HG02970 (cell line): ENCODE results near the gene PREX1.
"Not testable (repeated sequence)": the region's sequence is repeated elsewhere in the genome, so short reads cannot be mapped to it uniquely, and the experiment has no call there.

Source experiments
- ATAC-seq: cut with Tn5 transposase; IDR thresholded peaks from one replicate; pipeline ENCODE4 v1.9.1; 2021; ENCODE audit warnings: mild to moderate bottlenecking, moderate library complexity, moderate number of reproducible peaks; ENCODE audit not compliant: unreplicated experiment, low FRiP score

The PREX1 gene

DNA sequence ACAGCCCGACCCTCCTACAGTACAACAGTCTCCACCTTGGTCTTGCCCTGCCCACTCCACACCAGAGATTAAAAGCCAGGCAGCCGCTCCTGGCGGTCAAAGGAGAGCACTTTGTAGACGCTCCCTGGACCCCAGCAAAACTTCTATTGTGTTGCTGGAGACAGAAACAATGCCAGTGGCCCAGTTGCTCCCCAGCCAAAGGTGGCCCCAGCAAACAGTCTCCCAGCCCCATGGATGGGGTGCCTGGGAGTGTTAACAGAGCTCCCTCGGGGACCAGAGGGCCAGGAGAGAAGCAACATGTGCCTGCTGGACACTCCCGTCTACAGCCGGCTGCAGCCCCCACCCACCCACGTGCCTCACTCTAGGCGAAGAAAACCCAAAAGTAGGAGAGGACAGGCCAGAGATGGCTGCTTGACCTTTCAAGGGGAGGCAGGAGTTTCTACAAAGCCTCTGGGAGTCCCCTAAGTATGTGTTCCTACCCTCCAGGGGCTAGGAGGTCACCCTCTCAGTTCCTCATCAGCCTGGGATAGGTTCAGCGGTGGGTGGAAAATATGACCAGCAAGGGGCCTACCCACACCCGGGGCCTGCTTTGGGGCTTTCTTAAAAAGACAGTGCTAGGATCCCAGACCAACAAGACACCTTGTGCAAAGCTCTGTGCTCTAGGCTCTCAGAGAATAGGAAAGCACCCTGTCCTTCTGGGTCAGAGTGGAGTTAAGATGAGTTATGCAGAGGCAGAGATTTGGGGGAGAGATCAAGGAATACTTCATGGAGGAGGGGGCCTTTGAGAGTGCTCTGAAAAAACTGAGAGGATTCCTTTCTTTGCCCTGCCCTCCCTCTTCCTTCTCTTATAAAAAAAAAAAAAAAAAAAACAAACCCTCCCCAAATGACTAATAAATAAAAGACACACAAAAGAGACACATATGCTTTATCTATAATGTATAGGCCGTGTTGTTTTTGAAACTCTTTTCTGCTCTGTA lies 19.0 kb upstream of the PREX1 start:
- peak; percentile 74 for ATAC-seq

DNA sequence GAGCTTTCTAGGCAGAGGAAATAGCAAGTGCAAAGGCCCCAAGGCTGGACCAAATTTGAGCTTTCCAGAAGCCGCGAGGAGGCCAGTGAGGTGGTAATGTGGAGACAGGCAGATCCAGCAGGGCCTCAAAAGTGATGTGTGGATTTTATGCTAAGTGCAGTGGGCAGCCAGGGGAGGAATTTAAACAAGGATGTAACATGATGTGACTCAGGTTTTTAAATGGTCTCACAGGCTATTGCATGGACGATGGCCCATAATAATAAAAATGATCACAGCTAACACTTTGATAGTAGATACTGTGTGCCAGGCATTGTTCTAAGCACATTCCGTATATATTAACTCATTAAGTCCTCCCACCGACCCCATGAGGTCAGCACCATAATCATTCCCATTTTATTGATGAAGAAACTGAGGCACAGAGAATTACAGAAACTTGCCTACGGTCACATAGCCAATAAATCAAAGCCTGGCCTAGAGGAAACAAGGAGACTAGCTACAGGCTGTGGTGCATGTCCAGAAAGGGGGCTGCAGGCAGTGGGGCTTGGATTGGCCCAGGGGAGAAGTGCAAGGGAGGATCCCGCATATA lies 18.0 kb upstream of the PREX1 start:
- ATAC-seq, result no peak

DNA sequence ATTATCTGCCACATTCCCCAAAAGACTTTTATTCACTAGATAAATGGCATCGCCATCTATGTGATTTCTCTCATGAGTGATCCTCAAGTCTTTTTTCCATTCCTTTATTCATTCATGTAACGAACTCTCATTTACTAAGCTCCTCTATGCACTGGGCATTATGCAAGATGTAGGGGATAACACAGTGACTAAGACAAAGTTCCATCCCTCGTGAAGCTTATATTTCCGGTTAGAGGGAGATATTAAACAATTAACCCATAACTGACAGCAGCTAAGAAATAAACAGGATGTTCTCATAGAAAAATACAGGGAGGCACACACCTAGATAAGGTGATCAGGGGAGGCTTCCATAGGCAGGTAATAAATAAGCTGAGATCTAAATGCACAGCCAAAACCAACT lies 17.2 kb upstream of the PREX1 start:
- ATAC-seq, result no peak

DNA sequence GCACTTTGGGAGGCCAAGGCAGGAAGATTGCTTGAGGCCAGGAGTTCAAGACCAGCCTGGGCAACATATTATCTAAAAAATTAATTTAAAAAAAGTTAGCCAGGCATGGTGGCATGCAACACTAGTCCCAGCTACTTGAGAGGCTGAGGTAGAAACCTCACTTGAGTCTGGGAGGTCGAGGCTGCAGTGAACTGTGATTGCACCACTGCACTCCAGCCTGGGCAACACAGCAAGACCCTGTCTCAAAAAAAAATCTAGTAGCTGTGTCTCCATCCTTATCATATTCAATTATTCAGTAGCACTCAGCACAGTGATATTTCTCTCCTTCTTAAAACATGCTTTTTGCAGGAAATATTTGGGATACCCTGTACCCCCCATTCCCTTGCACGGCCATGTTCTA lies 16.1 kb upstream of the PREX1 start:
- ATAC-seq, result not testable (repeated sequence)

DNA sequence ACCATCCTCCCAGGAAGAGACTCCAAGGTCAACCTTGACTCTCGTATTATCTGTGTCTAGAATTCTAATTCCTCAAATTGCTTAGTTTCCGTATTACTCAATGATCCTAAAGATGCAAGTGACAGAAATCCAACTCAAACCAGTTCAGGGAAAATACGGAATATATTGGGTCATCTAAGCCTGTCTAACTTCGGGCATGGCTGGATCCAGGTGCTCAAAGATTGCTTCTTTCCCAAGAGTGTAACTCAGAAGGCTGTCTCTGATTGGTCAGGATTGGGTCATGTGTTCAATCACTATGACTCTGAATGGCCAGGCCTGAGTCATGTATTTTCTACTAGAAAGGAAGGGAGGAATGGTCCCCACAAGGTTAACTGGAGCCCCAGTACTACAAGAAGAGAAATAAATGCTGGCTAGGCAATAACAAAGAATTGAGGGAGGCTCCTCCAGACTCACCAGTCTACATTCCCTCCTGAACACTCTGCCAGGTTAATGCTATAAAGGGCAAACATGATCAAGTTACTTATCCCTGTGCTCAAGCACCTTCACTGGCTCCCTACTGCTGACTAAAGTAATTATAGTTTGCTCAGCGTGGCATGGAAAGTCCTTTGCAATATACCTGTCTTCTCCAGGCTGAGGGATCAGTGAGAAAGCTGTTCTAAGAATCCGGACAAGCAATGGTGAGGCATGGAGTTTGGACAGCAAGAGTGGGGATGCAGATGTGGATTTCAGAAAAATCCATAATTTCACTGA lies 15.4 kb upstream of the PREX1 start:
- no peak for ATAC-seq

DNA sequence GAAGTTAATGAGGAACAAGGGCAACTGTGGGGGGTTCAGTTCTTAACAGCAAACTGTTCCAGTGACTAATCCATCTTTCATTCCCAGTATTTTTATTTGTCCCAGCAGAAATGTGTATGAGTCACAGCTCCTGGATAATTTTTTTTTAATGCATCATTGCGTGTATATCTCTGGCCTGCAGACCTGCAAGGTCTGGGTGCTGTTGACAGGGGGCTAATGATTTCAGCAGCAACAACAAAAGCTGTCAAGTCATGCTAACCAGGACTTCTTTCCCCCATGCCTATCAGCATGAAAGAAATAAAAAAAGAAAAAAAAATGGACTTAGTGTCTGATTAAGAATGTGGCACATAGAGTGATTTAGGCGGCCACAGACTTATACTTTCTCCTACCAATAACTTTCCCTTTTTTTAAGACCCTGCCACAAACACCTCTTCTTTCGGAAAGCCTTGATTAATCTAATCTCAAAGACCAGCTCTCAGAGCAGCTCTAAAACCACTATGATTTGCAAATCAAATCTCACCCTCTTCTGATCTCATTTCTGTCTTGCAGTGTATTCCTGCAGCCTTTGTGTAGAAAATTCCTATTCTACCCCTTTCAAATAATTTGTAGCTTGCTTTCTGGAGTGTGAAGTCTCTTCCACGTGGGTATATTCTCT lies 14.2 kb upstream of the PREX1 start:
- no peak for ATAC-seq

DNA sequence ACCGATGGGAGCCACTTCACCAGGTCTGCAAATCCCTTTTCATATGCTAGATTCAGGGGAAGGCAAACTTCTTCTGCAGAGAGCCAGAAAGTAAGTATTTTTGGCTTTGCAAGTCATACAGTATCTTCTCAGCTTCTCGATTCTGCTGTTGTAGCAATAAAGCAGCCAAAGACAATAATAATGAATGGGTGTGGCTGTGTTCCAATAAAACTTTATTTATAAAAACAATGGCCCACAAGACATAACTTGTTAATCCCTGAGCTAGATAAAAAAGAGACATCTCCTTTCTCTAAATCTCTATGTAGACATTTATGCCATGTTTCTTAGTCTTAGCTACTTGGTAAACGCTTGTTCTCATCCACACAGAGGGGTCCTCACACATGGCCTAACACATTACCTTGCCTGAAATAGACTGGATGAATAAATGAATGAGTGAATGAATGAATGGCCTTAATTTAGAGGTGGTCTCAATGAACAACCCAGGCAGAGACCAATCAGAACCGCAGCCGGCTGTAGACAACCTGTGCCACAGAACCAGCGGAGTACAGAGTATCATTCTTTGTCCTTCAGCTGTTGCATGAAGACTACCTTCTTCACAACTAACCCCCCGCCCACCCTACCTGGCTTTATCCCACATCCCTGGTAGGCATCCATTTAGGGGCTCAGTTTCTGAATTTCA lies 13.5 kb upstream of the PREX1 start:
- ATAC-seq, result no peak

DNA sequence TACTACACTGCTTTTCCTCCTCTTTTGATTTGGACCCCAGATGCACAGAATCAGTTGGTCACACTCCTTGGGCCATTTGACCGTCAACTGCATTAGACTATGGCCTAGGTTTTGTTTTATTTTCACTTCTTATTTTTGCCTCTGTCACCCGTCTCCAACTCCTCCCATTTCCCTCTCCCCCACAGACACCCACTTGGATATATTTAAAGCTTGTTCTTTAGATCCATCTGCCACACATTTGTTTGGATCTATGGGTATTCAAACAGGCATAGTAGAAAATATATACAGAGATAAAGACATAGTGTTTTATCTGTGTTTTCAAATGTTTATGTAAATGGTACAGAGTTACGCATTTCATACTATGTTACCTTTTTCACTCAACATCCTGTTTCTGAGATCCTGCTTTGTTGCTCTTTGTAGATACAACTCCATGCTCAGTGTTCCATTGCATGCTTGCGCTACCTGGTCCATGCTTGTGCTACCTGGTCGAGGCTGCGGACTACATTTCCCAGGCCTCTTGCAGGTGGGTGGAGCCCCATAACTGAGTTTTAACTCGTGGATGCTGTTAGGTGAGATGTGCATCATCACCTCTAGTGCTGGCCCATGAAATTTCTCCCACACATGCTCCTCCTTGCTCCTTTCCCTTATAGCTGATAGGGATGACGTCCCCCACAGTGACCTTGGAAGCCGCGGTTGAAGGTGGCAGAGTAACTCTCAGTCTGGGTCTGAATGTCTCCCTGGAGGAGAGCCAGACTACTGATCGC lies 11.5 kb upstream of the PREX1 start:
- ATAC-seq, result no peak

DNA sequence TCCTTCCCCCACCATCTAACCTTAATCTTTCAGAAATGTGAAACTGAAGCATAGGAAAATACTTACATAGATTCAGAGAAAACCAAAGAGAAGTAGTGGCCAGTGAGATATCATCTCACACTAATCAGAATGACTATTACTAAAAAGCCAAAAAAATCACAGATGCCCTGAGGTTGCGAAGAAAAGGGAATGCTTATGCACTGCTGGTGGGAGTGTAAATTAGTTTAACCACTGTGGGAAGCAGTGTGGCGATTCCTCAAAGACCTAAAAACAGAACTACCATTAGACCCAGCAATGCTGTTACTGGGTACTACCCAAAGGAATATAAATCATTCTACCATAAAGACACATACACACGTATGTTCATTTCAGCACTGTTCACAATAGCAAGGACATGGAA lies 9.2 kb upstream of the PREX1 start:
- ATAC-seq, result no peak

DNA sequence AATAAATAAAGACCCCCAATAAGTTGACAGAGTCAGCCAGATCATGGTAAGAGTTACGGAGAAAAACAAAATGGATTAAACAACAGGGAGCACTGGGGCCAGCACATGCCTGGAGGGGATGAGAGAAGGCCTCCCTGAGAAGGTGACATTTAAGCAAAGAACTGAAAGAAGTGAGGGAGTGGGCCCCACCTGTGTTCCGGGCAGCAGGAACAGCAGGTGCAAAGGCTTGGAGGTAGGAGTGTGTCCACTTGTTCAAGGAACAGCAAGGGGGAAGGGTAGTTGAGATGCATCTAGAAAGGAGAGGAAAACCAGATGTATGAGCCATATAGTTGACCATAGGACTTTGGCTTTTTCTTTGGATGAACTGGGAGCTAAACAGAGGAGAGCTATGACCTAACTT lies 7.6 kb upstream of the PREX1 start:
- ATAC-seq, result no peak

DNA sequence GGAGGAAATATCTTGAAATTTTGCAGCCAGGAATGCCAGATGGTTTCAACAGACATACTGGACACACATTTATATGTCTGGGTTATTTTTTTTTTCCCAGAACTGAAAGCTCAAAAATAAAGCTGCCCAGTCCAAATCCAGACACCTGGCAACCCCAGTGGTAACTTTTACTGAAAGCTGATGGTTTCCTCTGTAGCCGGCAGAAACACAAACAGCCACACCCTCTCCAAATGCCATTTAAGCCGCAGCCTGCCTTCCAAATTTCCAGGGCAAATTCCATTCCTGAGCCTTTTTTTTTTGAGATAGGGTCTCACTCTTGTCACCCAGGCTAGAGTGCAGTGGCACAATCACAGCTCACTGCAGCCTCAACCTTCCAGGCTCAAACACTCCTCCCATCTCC lies 6.5 kb upstream of the PREX1 start:
- ATAC-seq, result no peak

DNA sequence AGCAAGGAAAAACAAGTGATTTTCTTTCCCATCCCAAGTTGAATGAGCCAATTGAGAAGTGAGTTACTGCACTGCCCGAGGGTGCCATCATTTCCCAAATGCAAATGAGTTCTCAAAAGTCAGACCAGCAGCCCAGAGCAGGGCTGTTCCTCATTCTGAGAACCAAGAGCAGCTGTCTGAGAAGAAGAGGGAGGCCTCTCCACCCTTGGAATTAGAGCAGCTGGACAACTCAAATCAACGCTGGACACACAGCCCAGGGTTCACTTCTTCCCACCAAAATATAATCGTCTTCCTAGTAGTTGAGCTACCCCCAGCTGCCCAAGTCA lies 4.6 kb upstream of the PREX1 start:
- ATAC-seq, result no peak

DNA sequence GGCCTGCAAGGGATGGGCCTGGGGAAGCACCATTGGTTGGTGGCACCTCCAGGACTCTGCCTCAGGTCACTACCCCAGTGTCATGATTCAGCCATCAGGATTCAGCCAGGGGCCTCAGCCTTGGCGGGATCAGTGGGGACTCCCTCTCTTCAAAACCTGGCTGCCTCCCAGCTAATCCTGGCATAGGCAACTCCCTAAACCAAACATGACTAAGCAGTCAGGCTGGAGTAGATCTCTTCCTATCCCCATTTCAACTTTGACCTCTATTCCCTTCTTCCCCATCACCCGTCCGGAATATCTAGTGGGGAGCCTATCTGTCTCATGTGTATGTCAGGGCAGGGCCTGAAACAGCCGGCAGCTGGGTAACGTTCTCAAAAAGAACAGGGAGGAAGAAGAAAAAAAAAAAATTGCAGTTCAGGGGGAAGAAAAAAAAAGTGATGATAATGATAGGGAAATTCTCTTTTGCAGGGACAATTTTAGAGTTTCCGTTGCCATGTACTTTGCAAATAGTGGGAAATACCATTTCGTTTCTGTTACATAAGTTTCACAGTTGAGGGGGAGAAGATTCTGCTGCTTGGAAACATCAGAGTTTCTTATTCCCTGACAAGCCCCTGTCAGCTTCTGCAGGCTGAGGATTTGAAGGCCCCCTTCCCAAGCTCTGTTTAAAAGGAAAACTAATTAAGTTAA lies 4.1 kb upstream of the PREX1 start:
- ATAC-seq, result no peak

DNA sequence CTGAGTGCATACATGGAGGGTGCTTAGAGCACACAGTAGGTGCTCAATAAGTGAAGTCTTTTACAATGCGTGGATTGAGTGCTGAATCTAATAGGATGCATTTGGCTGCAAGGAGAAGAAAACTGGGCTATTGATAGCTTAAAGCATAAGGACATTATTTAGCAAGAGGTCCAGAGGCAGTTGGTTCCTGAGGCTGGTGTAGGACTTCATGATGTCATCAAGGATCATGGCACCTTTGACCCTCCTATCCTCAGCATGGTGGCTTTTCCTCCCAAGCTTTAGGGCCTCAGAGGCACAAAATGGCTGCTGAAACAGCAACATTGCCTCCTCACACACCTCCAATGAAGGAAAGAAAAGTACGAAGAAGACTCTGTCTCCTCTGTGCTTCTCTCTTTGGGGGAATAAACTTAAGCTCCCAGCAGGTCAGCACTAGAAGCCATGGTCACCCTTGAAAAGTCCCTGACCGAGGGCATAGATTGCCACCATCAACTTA lies 3.1 kb upstream of the PREX1 start:
- no peak for ATAC-seq

DNA sequence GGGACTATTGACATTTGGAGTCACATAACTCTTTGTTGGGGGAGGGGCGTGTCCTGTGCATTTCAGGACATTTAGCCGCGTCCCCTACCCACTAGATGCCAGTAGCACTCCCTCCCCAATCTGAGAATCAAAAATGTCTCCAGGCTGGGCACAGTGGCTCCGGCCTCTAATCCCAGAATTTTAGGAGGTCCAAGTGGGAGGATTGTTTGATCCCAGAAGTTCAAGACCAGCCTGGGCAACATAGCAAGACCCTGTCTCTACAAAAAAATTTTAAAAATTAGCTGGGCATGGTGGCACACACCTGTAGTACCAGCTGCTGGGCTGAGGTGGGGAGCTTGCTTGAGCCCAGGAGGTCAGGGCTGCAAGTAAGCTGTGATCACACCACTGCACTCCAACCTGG lies 2.1 kb upstream of the PREX1 start:
- no peak for ATAC-seq

DNA sequence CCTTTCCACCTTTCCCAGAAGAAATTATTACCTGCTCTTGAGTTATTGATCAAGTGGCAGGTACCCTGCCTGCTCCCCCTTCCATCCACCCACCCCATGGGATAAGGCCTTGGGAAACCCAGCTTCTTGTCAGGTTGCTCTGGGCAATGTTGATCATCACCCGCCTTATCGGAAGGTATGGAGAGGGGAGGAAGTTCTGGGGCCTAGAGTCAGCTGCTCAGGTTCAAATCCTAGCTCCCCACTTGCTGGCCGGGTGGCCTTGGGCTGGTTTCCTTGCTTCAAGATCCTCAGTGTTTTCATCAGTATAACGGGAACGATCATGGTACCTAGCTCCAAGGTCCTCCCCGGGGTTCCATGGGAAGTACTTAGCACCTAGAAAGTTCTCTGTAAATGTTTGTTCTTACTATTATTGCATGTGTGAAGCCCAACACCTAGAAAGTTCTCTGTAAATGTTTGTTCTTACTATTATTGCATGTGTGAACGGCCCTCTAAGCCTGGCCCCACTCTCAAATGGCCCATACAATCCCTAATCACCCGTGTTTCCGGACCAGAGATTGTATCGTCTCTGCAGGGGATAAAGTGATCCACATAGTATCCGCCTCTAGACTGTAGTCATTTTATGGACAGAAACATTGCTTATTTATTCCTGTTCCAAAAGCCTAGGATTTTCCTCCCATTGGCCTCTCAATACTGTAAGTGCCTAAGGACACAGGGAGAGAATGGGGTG lies 1.1 kb upstream of the PREX1 start:
- ATAC-seq, result no peak

DNA sequence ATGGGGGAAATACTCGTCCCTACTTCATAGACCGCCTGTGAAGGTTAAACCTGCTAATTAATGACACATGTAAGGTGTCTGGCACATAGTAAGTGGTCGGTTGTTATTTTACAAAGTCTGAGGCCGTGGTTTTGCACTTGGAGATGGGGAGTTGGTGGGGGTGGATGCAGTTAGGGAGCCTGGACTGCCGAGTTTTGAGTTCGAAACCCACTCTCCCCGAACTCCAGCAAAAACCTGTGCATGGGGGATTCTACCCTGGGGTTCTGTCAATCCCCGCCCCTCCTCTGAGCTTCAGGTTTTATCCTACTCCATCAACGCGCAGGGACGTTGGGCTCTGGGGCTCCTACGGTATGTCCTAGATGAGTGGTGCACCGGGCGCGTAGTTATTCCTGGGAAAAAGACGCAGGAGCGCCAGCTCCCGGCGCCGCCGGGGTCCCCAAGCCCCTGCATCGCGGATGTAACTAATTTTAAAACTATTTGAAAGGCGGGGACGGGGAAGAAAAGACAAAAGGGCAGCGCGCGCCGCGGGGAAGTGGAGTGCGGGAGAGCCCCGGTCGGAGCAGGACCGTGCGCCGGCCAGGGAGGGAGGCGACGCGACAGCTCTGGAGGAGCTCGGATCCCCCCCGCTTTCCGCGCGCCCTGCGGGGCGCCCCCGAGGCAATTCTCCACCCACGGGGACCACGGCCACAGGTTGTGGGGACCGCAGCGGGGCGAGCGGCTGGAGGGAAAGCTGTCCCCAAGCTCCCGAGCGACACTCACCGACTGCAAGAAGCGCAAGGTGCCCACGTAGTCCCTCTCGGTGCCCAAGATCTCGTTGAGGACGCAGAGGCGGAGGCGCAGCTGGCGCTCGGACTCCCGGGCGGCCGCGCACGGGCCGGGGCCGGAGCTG lies 672 bp downstream of the PREX1 start:
- ATAC-seq, result peak; percentile 17
